Fibroblast of lung (primary cell): Measurements from ENCODE around the gene P2RX4. TPM values are rescaled to one million over a fixed set of nuclear protein-coding genes. Genes with fewer than 3 reads are reported as not detected.

ENCODE experiments used
- DNase-seq, 2 donors: peaks; one replicate each; pipeline versions ENCODE4 v3.0.0 to v3.0.0-alpha.2; 2010; ENCODE audit warnings: low read depth in 2 of 2
- H2AFZ ChIP-seq: 2 replicates; pipeline ENCODE4 v1.5.1; 2012; ENCODE audit warnings: low read length, control low read depth, inconsistent platforms
- H3K27ac ChIP-seq: 2 replicates; pipeline ENCODE4 v1.5.1; 2011; ENCODE audit warnings: low read length, control low read depth; ENCODE audit not compliant: insufficient read depth
- H3K27me3 ChIP-seq: 2 replicates; pipeline ENCODE4 v1.5.1; 2011; ENCODE audit warnings: mild to moderate bottlenecking, low read length; ENCODE audit not compliant: control insufficient read depth, insufficient read depth
- H3K36me3 ChIP-seq: 2 replicates; pipeline ENCODE4 v1.5.1; 2011; ENCODE audit warnings: low read length; ENCODE audit not compliant: control insufficient read depth, insufficient read depth
- H3K4me1 ChIP-seq: 2 replicates; pipeline ENCODE4 v1.5.1; 2011; ENCODE audit warnings: low read length; ENCODE audit not compliant: control insufficient read depth, insufficient read depth; ENCODE audit errors: extremely low read depth
- H3K4me2 ChIP-seq: 2 replicates; pipeline ENCODE4 v1.5.1; 2011; ENCODE audit warnings: low read length, control low read depth; ENCODE audit not compliant: insufficient read depth; ENCODE audit errors: extremely low read depth
- H3K4me3 ChIP-seq, 4 experiments: fragments of 200-600 bp in 1 of 4; sonication (generic) in 1 of 4; replicated peaks in 1 of 4; 2 replicates each; pipeline ENCODE4 v1.5.1; 2011 to 2016; ENCODE audit warnings: low read length in 4 of 4, low read depth in 3 of 4, mild to moderate bottlenecking in 3 of 4, control low read depth in 2 of 4, inconsistent platforms in 1 of 4, mixed read lengths in 1 of 4; ENCODE audit not compliant: insufficient read depth in 1 of 4; ENCODE audit errors: control extremely low read depth in 1 of 4
- H3K79me2 ChIP-seq: 2 replicates; pipeline ENCODE4 v1.5.1; 2012; ENCODE audit warnings: mild to moderate bottlenecking, low read length, inconsistent platforms; ENCODE audit not compliant: control insufficient read depth, insufficient read depth
- H3K9ac ChIP-seq: 2 replicates; pipeline ENCODE4 v1.5.1; 2011; ENCODE audit warnings: mild to moderate bottlenecking, low read length, control low read depth; ENCODE audit not compliant: insufficient read depth
- H3K9me3 ChIP-seq: 2 replicates; pipeline ENCODE4 v1.5.1; 2012; ENCODE audit warnings: low read depth, low read length; ENCODE audit not compliant: control insufficient read depth, insufficient read depth
- H4K20me1 ChIP-seq: 2 replicates; pipeline ENCODE4 v1.5.1; 2011; ENCODE audit warnings: low read length; ENCODE audit not compliant: control insufficient read depth, insufficient read depth; ENCODE audit errors: extremely low read depth
- EZH2 ChIP-seq: IDR thresholded peaks from 2 replicates; pipeline ENCODE4 v1.5.1; 2012; ENCODE audit warnings: low read length, control low read depth, mild to moderate bottlenecking; ENCODE audit errors: missing control alignments
- polyA plus RNA-seq, 2 donors: library from polyadenylated mRNA; depleted of rRNA in 1 of 2; stranded (reverse) in 1 of 2; unstranded in 1 of 2; fragments of >200 nt; gene quantifications; 2 replicates each; pipeline ENCODE4 v1.2.1, GENCODE V29; 2011 to 2012; ENCODE audit warnings: missing spikeins in 1 of 2
- total RNA-seq: library from RNA; depleted of rRNA; stranded (reverse); fragments of >200 nt; gene quantifications from 2 replicates; pipeline ENCODE4 v1.2.1, GENCODE V29; 2014
- TF ChIP-seq, protein P1 (sequence below), 2 donors: IDR thresholded peaks in 1 of 2; conservative IDR thresholded peaks in 1 of 2; 1 replicate in 1 of 2; 2 replicates in 1 of 2; pipeline ENCODE4 v1.5.1; 2011 to 2012; ENCODE audit warnings: low read length in 2 of 2, control low read depth in 1 of 2, inconsistent platforms in 1 of 2, low read depth in 1 of 2, mild to moderate bottlenecking in 1 of 2

The P2RX4 gene
- total and polyA plus RNA-seq, 2 donors (not counting 1 experiment from before 2014, with no cell fraction given), result 27.2 to 59.8 TPM

DNA sequence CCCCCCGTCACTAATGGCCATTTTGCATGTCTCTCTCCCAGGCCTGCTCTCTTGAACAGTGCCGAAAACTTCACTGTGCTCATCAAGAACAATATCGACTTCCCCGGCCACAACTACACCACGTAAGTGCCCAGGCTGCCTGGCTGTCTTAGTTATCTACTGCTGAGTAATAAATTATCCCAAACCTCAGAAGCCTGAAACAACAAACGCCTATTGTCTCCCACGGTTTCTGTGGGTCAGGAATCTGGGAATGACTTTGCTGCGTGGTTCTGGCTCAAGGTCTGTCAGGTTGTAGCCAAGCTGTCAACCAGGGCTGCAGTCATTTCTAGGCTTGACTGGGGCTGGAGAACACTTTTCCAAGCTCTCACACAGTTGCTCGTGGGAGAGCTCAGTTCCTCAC, 44.6 kb upstream of the P2RX4 start:
- TF ChIP-seq EZH2, result no peak
- TF ChIP-seq, protein P1, sequence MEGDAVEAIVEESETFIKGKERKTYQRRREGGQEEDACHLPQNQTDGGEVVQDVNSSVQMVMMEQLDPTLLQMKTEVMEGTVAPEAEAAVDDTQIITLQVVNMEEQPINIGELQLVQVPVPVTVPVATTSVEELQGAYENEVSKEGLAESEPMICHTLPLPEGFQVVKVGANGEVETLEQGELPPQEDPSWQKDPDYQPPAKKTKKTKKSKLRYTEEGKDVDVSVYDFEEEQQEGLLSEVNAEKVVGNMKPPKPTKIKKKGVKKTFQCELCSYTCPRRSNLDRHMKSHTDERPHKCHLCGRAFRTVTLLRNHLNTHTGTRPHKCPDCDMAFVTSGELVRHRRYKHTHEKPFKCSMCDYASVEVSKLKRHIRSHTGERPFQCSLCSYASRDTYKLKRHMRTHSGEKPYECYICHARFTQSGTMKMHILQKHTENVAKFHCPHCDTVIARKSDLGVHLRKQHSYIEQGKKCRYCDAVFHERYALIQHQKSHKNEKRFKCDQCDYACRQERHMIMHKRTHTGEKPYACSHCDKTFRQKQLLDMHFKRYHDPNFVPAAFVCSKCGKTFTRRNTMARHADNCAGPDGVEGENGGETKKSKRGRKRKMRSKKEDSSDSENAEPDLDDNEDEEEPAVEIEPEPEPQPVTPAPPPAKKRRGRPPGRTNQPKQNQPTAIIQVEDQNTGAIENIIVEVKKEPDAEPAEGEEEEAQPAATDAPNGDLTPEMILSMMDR (conservative IDR thresholded peaks at IDR 0.05 in 1 of 2, IDR thresholded peaks at IDR 0.05 in 1 of 2; ENCODE audit: low read depth in 1 of 2, low read length in 2 of 2), result no peak
- H3K36me3 ChIP-seq, result no peaks in the 10 kb centered on the region
- H4K20me1 ChIP-seq, result no peaks in the 10 kb centered on the region
- no peak overlapping the region for H3K4me2 ChIP-seq
- H3K4me3 ChIP-seq, result no peak overlapping the region
- H3K27me3 ChIP-seq, result no peaks in the 10 kb centered on the region
- H3K27ac ChIP-seq, result no peak overlapping the region
- no peaks in the 10 kb centered on the region for H3K4me1 ChIP-seq
- no peaks in the 10 kb centered on the region for H3K9me3 ChIP-seq
- peak in 1 of 2 donors; percentile 92 for DNase-seq
- H3K9ac ChIP-seq, result no peak overlapping the region
- H2AFZ ChIP-seq, result no peak overlapping the region
- no peaks in the 10 kb centered on the region for H3K79me2 ChIP-seq

DNA sequence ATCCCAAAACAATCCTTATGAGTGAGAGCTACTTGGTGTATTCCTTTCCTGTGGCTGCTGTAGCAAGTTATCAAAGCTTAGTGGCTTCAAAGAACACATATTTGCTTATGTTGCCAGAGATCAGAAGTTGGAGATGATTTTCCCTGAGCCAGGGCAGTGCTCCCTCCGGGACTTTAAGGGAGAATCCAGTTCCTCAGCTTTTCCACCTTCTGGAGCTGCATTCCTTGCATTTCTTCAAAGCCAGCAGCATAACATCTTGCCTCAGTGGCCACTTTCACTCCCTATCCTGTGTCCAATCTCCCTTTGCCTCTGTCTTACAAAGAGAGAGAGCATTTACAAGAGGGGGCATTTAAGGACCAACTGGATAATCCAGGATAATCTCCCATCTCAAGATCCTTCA, 43.6 kb upstream of the P2RX4 start:
- Histone ChIP-seq H4K20me1 (no peaks in the 10 kb centered on the region), H3K4me3 (no peak overlapping the region), H2AFZ (no peak overlapping the region), H3K36me3 (no peaks in the 10 kb centered on the region), H3K27ac (no peak overlapping the region), H3K4me2 (no peak overlapping the region), H3K27me3 (no peaks in the 10 kb centered on the region), H3K9me3 (no peaks in the 10 kb centered on the region), H3K9ac (no peak overlapping the region), H3K4me1 (no peaks in the 10 kb centered on the region), H3K79me2 (no peaks in the 10 kb centered on the region)
- DNase-seq, result peak in 1 of 2 donors; percentile 28
- TF ChIP-seq, protein P1 (conservative IDR thresholded peaks at IDR 0.05 in 1 of 2, IDR thresholded peaks at IDR 0.05 in 1 of 2; ENCODE audit: low read depth in 1 of 2, low read length in 2 of 2), result no peak
- TF ChIP-seq EZH2, result no peak

DNA sequence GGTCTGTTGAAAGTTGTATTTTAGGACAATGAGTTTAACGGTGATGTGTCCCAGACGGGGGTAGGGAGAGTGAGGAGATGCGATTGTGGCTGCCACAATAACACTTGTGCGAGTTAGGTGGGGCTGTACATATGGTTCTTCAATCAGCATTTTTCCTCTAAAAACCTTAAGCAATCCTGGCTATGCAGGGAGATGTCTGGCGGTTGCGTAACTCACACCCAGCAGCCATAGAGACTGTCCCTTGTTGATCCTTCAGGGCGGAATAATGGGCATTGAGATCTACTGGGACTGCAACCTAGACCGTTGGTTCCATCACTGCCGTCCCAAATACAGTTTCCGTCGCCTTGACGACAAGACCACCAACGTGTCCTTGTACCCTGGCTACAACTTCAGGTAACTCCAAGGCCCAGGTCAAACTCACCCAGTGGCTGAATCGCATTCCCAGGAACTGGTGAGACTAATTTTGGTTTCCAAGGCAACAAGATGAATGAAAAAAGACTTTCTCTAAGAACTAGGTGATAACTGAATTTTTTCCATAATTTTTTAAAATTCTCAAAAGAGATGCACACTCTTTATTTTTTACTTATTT, 42.6 kb upstream of the P2RX4 start:
- no peak for TF ChIP-seq EZH2
- TF ChIP-seq, protein P1 (conservative IDR thresholded peaks at IDR 0.05 in 1 of 2, IDR thresholded peaks at IDR 0.05 in 1 of 2; ENCODE audit: low read depth in 1 of 2, low read length in 2 of 2), result no peak
- H3K27me3 ChIP-seq, result no peaks in the 10 kb centered on the region
- no peak overlapping the region for H3K4me3 ChIP-seq
- H4K20me1 ChIP-seq, result no peaks in the 10 kb centered on the region
- H3K4me2 ChIP-seq, result no peak overlapping the region
- no peaks in the 10 kb centered on the region for H3K4me1 ChIP-seq
- H3K79me2 ChIP-seq, result no peaks in the 10 kb centered on the region
- H3K9me3 ChIP-seq, result no peaks in the 10 kb centered on the region
- H3K9ac ChIP-seq, result no peak overlapping the region
- H3K27ac ChIP-seq, result no peak overlapping the region
- peak in 1 of 2 donors; percentile 17 for DNase-seq
- no peaks in the 10 kb centered on the region for H3K36me3 ChIP-seq
- no peak overlapping the region for H2AFZ ChIP-seq
